Thymus (tissue), 11 donors: ENCODE measurements around the gene CCDC201. TPM values are rescaled to one million over a fixed set of nuclear protein-coding genes. Genes with fewer than 3 reads are reported as not detected.
"Not testable (repeated sequence)": the region's sequence is repeated elsewhere in the genome, so short reads cannot be mapped to it uniquely, and the experiment has no call there.

Experiments used
- DNase-seq, 9 donors: peaks; one replicate each; pipeline ENCODE4 v3.0.0-alpha.2; 2013; ENCODE audit warnings: low spot score in 9 of 9, low read depth in 6 of 9, missing footprints in 1 of 9
- H3K27ac ChIP-seq, 2 donors: one replicate each; pipeline ENCODE4 v1.5.1; 2013; ENCODE audit warnings: control low read depth in 1 of 2, low read depth in 1 of 2, low read length in 1 of 2, mild to moderate bottlenecking in 1 of 2, moderate library complexity in 1 of 2
- H3K27me3 ChIP-seq, 2 donors: one replicate each; pipeline ENCODE4 v1.5.1; 2013; ENCODE audit warnings: low read length in 1 of 2; ENCODE audit not compliant: control insufficient read depth in 2 of 2, insufficient read depth in 1 of 2
- H3K36me3 ChIP-seq, 2 donors: one replicate each; pipeline ENCODE4 v1.5.1; 2013; ENCODE audit warnings: low read length in 1 of 2, mild to moderate bottlenecking in 1 of 2, moderate library complexity in 1 of 2; ENCODE audit not compliant: control insufficient read depth in 2 of 2, insufficient read depth in 2 of 2
- H3K4me1 ChIP-seq, 2 donors: one replicate each; pipeline ENCODE4 v1.5.1; 2013; ENCODE audit warnings: low read length in 2 of 2; ENCODE audit not compliant: control insufficient read depth in 2 of 2, insufficient read depth in 2 of 2
- H3K4me3 ChIP-seq, 2 donors: one replicate each; pipeline ENCODE4 v1.5.1; 2013; ENCODE audit warnings: low read length in 2 of 2, control low read depth in 1 of 2, mild to moderate bottlenecking in 1 of 2
- H3K9me3 ChIP-seq, 2 donors: one replicate each; pipeline ENCODE4 v1.5.1; 2013; ENCODE audit warnings: low read length in 1 of 2, mild to moderate bottlenecking in 1 of 2; ENCODE audit not compliant: control insufficient read depth in 2 of 2, insufficient read depth in 1 of 2
- WGBS: extraction: QIAGEN DNeasy Blood & Tissue Kit; methylation state at CpG from one replicate; pipeline ENCODE4 v1.1.7; 2013; 5-methylcytosine and 5-hydroxymethylcytosine counted together
- polyA plus RNA-seq: library from polyadenylated mRNA; stranded (reverse); fragments of 200-250 nt; gene quantifications from one replicate; pipeline ENCODE4 v1.2.3, GENCODE V29; 2013
- total RNA-seq: library from RNA; stranded (reverse); fragments of 120-200 nt; gene quantifications from one replicate; pipeline ENCODE4 v1.2.4, GENCODE V29; 2013
- donor health status: healthy.

Gene CCDC201
- total and polyA plus RNA-seq, 2 donors: under 0.01 to 0.09 TPM

GRCh38 chr7:45841926-45842717 is 30.8 kb downstream of the CCDC201 start:
- H3K36me3 ChIP-seq, H3K27me3 ChIP-seq, H3K4me1 ChIP-seq, H3K9me3 ChIP-seq, DNase-seq, H3K27ac ChIP-seq, H3K4me3 ChIP-seq: not testable (repeated sequence)
- WGBS: 63% methylated on average over 4 of the region's 4 CpGs

DNA sequence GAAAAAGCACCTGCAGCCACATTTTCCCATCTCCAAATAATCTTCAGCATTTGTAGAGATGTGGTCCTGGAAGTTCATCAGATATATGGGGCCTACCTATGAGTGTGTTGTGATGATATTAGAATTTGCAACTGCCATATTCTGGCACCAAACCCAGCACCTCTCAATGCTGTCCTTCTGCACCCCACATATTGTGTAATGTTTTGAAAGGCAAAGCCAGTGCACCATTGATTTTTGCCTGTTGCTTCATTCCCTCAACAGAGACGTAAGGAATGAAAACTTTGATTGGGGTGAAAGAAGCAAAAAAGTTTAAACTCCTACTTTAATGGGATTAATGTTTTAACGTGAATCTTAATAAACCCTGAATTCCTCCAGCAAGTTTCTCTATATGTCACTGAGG is 34.0 kb downstream of the CCDC201 start:
- not testable (repeated sequence) for H3K27me3 ChIP-seq, H3K9me3 ChIP-seq, H3K4me1 ChIP-seq, DNase-seq, H3K4me3 ChIP-seq, H3K36me3 ChIP-seq, H3K27ac ChIP-seq
- 77% methylated on average over 2 of the region's 2 CpGs for WGBS

DNA sequence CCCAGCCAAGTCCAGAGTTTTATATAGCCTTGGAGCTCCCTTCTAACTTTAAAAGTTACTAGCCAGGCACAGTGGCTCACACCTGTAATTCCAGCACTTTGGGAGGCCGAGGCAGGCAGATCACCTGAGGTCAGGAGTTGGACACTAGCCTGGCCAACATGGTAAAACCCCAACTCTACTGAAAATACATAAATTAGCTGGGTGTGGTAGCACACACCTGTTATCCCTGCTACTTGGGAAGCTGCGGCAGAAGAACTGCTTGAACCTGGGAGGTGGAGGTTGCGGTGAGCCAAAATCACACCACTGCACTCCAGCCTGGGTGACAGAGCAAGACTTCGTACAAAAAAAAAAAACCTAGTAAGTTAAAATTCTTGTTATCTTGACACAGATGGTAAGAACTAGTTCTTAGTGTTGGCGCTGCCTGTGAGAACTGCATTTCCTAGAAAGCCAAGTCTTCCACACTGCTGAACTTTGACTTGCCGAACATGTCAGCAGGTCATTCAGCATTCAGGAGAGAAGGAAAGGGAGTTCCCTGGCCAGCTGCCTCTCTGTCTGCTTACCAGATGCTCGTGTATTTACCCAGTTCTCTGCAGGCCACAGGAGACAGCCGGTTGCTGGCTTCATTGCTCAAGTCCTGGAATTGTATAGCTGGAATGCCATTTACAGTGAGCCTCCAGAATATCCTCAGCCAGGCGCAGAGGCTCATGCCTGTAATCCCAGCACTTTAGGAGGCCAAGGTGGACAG is 40.3 kb downstream of the CCDC201 start:
- 90% methylated on average over 9 of the region's 9 CpGs for WGBS
- not testable (repeated sequence) for H3K4me1 ChIP-seq, DNase-seq, H3K36me3 ChIP-seq, H3K4me3 ChIP-seq, H3K9me3 ChIP-seq, H3K27ac ChIP-seq, H3K27me3 ChIP-seq

DNA sequence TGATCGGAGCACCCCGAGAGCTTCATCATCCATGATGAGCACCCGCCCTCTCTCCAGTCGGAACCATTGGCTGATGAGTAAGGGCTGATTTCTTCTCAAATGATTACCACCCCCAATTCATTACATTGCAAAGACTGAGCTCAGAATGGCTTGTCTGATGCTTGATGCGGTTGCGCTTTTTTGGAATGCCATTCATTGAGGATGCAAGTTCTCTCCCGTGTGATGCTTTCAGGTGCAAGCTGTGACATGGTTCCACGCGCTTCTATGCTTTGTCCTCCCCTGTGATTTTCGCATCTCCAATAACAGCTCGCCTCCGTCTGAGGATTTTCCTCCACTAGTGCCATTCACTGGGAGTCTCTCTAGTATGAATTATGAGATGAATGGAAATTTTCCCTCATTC is 43.0 kb downstream of the CCDC201 start:
- H3K4me1 ChIP-seq, H3K9me3 ChIP-seq, DNase-seq, H3K27me3 ChIP-seq, H3K4me3 ChIP-seq, H3K36me3 ChIP-seq, H3K27ac ChIP-seq: not testable (repeated sequence)
- 91% methylated on average over 12 of the region's 12 CpGs for WGBS

GRCh38 chr7:45827731-45828130 is 45.2 kb downstream of the CCDC201 start:
- not testable (repeated sequence) for H3K27me3 ChIP-seq, DNase-seq, H3K36me3 ChIP-seq, H3K27ac ChIP-seq, H3K4me3 ChIP-seq, H3K9me3 ChIP-seq, H3K4me1 ChIP-seq
- 97% methylated on average over 13 of the region's 13 CpGs for WGBS

DNA sequence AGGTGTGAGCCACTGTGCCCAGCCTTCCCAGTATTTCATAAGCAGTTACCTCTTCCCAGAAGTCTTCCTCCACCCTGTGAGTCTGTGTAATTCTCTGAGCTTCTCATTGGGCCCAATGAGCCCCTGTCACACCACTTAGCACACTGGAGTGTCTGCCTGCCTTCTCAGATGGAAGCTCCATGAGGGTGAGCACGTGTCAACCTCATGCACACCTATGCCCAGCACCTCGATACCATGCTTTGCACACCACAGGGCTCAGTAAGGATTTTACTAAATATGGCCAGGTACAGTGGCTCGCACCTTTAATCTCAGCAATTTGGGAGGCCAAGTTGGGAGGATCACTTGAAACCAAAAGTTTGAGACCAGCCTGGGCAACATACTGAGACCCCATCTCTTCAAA is 46.3 kb downstream of the CCDC201 start:
- DNase-seq, H3K4me3 ChIP-seq, H3K27me3 ChIP-seq, H3K4me1 ChIP-seq, H3K9me3 ChIP-seq, H3K27ac ChIP-seq, H3K36me3 ChIP-seq: not testable (repeated sequence)
- WGBS: 93% methylated on average over 3 of the region's 3 CpGs

DNA sequence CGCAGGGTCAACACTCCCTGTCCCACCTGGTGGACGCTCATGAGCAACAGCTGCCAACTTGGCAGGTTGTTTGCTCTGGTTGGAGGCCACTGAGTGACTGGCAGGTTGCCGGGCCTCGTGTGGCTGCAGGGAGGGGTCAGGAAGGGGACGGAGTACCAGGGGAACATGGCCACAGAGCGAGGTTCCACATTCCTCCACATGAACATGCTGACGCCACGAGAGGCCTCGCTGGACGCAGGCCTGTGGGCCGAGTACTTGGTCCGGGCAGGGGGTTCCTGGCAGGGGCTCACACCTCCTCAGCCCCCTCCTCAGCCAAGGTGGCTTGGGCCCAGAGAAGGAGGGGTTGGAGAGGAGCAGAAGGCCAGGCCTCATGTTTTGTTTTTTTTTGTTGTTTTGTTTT is 54.1 kb downstream of the CCDC201 start:
- not testable (repeated sequence) for H3K27me3 ChIP-seq, DNase-seq, H3K27ac ChIP-seq, H3K4me1 ChIP-seq, H3K4me3 ChIP-seq, H3K9me3 ChIP-seq, H3K36me3 ChIP-seq
- 98% methylated on average over 12 of the region's 12 CpGs for WGBS

GRCh38 chr7:45817913-45818312 is 55.0 kb downstream of the CCDC201 start:
- H3K27ac ChIP-seq, H3K9me3 ChIP-seq, H3K4me1 ChIP-seq, DNase-seq, H3K36me3 ChIP-seq, H3K4me3 ChIP-seq, H3K27me3 ChIP-seq: not testable (repeated sequence)
- 96% methylated on average over 12 of the region's 12 CpGs for WGBS

DNA sequence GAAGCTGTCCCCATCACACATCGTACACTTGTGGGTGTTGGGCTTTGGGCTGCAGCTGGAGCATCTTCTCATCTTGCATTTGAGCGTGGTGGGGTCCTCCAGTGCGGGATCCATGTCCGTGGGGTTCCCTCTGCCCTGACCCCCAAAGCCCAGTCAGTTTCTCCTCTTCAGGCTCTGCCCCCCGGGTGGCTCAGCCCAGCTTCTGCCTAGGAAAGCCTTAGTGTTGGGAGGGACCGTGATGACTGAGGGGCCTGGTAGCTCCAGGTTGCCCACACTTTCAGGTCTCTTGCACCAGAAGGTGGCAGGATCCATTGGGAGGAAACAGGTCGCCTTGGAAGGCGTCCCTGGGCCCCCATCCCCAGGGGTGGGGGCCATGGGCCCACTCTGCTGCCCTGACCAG is 55.9 kb downstream of the CCDC201 start:
- not testable (repeated sequence) for H3K27ac ChIP-seq, H3K27me3 ChIP-seq, H3K4me1 ChIP-seq, H3K36me3 ChIP-seq, H3K4me3 ChIP-seq, DNase-seq, H3K9me3 ChIP-seq
- WGBS: 97% methylated on average over 8 of the region's 8 CpGs
